Mesendoderm (in vitro differentiated cells): ENCODE data around the gene CD247.

ENCODE experiments used
- DNase-seq: peaks from one replicate; pipeline ENCODE4 v3.0.0; 2013
- H2AK5ac ChIP-seq: 2 replicates; pipeline ENCODE4 v1.6.1; 2013; ENCODE audit warnings: low read length, inconsistent platforms
- H2BK120ac ChIP-seq: 2 replicates; pipeline ENCODE4 v1.6.1; 2013; ENCODE audit warnings: low read depth, mild to moderate bottlenecking, low read length, moderate library complexity, mixed read lengths
- H2BK15ac ChIP-seq: replicated peaks from 2 replicates; pipeline ENCODE4 v1.6.1; 2013; ENCODE audit warnings: low read depth, mild to moderate bottlenecking, moderate library complexity
- H2BK5ac ChIP-seq: 2 replicates; pipeline ENCODE4 v1.6.1; 2013; ENCODE audit warnings: low read length, inconsistent platforms
- H3K18ac ChIP-seq: 2 replicates; pipeline ENCODE4 v1.6.1; 2013; ENCODE audit warnings: mild to moderate bottlenecking, low read length, mixed read lengths
- H3K23ac ChIP-seq: one replicate; pipeline ENCODE4 v1.6.1; 2013; ENCODE audit warnings: low read length
- H3K27ac ChIP-seq: 2 replicates; pipeline ENCODE4 v1.5.1; 2013; ENCODE audit warnings: low read depth, mild to moderate bottlenecking, inconsistent platforms, low read length, moderate library complexity
- H3K27me3 ChIP-seq: 2 replicates; pipeline ENCODE4 v1.6.1; 2013; ENCODE audit warnings: low read length, control low read depth, mild to moderate bottlenecking, inconsistent platforms; ENCODE audit not compliant: insufficient read depth, poor library complexity
- H3K36me3 ChIP-seq: 2 replicates; pipeline ENCODE4 v1.6.1; 2013; ENCODE audit warnings: low read length, inconsistent platforms; ENCODE audit not compliant: control insufficient read depth, insufficient read depth
- H3K4ac ChIP-seq: one replicate; pipeline ENCODE4 v1.6.1; 2013; ENCODE audit warnings: low read depth, mild to moderate bottlenecking, low read length, moderate library complexity
- H3K4me1 ChIP-seq: 2 replicates; pipeline ENCODE4 v1.6.1; 2013; ENCODE audit warnings: low read depth, low read length, inconsistent platforms; ENCODE audit not compliant: control insufficient read depth
- H3K4me2 ChIP-seq: 2 replicates; pipeline ENCODE4 v1.6.1; 2013; ENCODE audit warnings: low read length
- H3K4me3 ChIP-seq: 2 replicates; pipeline ENCODE4 v1.5.1; 2013; ENCODE audit warnings: mild to moderate bottlenecking, low read length
- H3K56ac ChIP-seq: one replicate; pipeline ENCODE4 v1.6.1; 2013; ENCODE audit warnings: low read length
- H3K79me1 ChIP-seq: 2 replicates; pipeline ENCODE4 v1.6.1; 2013; ENCODE audit warnings: low read length, inconsistent platforms
- H3K79me2 ChIP-seq: 2 replicates; pipeline ENCODE4 v1.6.1; 2013; ENCODE audit warnings: mild to moderate bottlenecking, low read length; ENCODE audit not compliant: control insufficient read depth, insufficient read depth
- H3K9ac ChIP-seq: 2 replicates; pipeline ENCODE4 v1.6.1; 2013; ENCODE audit warnings: low read length, inconsistent platforms
- H4K5ac ChIP-seq: one replicate; pipeline ENCODE4 v1.6.1; 2013; ENCODE audit warnings: low read length
- H4K8ac ChIP-seq: one replicate; pipeline ENCODE4 v1.6.1; 2013; ENCODE audit warnings: low read depth, mild to moderate bottlenecking, control low read depth, low read length, moderate library complexity
- WGBS: extraction: QIAGEN DNeasy Blood & Tissue Kit; methylation state at CpG from one replicate; pipeline ENCODE4 v1.1.7; 2013; ENCODE audit warnings: low lambda C conversion rate, missing lambda C conversion rate; ENCODE audit not compliant: insufficient coverage; ENCODE audit errors: extremely low coverage; 5-methylcytosine and 5-hydroxymethylcytosine counted together

The CD247 gene

DNA sequence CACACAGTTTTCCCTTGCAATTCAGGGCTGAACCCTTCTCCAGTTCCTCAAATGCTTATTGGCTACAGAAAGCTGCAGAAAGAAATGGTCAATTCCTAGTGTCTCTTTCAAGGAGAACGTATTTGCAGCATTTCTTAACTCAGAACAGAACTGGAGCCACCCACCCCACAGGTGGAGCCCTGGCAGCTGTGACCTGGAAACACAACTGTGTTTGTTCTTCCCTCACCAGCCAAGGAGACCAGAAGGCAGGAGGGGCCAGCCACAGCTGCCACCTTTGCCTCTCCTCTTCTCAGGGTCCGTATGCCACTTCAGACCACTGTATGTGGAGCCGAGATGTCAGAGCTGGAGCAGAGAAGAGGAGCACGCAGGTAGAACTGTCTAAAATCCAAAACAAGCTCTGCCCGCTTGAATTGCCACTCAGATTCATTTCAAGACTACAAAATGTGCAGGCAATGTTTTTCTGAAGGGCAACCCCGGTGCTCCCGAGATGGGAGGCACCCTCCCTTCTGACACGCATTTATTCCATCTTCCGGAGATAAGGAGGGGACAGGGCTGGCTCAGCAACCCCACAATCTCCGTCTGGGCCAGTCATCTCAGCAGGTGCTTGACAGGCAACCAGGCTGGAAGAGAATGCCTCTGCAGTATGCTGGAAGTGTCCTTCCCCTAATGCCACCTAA, 16.7 kb downstream of the CD247 start:
- H3K56ac ChIP-seq, result no peak overlapping the region
- H3K79me1 ChIP-seq, result no peaks in the 10 kb centered on the region
- H3K18ac ChIP-seq, result no peak overlapping the region
- H3K4me3 ChIP-seq, result no peak overlapping the region
- H3K27ac ChIP-seq, result no peak overlapping the region
- no peak overlapping the region for H2BK15ac ChIP-seq
- H4K8ac ChIP-seq, result no peak overlapping the region
- no peak overlapping the region for H2BK5ac ChIP-seq
- H3K36me3 ChIP-seq, result no peaks in the 10 kb centered on the region
- WGBS, result no CpG with 5 or more reads among the region's 10 CpGs
- no peaks in the 10 kb centered on the region for H3K79me2 ChIP-seq
- H4K5ac ChIP-seq, result no peak overlapping the region
- H3K4me1 ChIP-seq, result peaks cover 8% of the 10 kb centered on the region
- H3K4ac ChIP-seq, result no peak overlapping the region
- no peak for DNase-seq
- H3K4me2 ChIP-seq, result no peak overlapping the region
- H2AK5ac ChIP-seq, result no peak overlapping the region
- H2BK120ac ChIP-seq, result no peak overlapping the region
- H3K9ac ChIP-seq, result no peak overlapping the region
- H3K23ac ChIP-seq, result no peak overlapping the region
- no peaks in the 10 kb centered on the region for H3K27me3 ChIP-seq

DNA sequence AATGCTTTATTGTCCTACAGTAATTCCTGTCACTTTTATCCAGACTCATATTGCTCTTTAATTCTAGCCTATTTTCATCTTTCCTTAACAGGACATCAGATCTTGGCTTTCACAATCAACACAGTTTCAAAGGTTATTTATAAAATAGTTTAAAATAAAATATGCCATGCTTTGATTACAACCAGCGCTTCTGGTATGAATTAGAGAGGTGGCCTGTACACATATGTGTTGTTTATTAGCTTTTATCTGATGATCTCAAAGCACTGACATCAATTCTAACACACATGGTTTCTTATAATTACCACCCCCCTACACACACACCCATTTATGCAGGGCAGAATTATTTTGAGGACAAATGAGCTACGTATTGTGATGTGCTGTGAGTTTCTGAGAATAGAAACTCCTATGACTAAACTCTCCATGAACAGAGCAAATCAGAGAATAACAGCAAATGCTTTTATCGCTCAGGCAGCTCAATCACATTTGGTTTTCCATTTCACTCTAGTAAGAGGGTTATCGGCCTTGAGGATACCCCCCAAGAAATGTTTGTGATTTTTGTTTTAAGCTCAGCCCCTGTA, 18.0 kb downstream of the CD247 start:
- H3K4me2 ChIP-seq, result no peak overlapping the region
- no peak for DNase-seq
- H3K79me1 ChIP-seq, result no peaks in the 10 kb centered on the region
- no peak overlapping the region for H3K18ac ChIP-seq
- no peak overlapping the region for H2AK5ac ChIP-seq
- H4K5ac ChIP-seq, result no peak overlapping the region
- no peak overlapping the region for H3K27ac ChIP-seq
- H3K23ac ChIP-seq, result no peak overlapping the region
- WGBS, result no CpG with 5 or more reads among the region's 4 CpGs
- no peak overlapping the region for H4K8ac ChIP-seq
- no peaks in the 10 kb centered on the region for H3K79me2 ChIP-seq
- H2BK15ac ChIP-seq, result no peak overlapping the region
- no peak overlapping the region for H3K4ac ChIP-seq
- no peaks in the 10 kb centered on the region for H3K27me3 ChIP-seq
- H3K4me3 ChIP-seq, result no peak overlapping the region
- no peaks in the 10 kb centered on the region for H3K36me3 ChIP-seq
- H3K4me1 ChIP-seq, result peaks cover 8% of the 10 kb centered on the region
- no peak overlapping the region for H3K56ac ChIP-seq
- H2BK120ac ChIP-seq, result no peak overlapping the region
- H3K9ac ChIP-seq, result no peak overlapping the region
- no peak overlapping the region for H2BK5ac ChIP-seq

DNA sequence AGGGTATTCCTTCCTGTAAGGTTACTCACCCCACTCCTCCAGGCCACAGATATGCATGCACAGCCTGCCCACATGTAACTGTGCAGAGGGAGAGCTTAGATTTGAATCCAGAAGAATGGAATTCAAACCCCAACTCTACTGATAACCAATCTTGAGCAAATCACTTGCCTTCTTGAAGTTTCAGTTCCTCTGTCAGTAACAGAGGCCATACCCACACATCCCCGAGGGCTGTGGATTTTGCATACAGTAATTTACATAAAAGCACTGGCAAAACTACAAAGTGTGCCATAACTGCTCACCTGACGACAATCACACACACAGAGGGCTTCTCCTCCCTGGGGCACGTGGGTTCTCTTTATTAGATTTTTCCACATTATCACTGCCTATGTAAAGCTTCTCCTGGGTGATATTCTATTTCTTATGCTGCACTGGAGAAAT, 18.6 kb downstream of the CD247 start:
- Histone ChIP-seq H3K9ac (no peak overlapping the region), H4K5ac (no peak overlapping the region), H3K4me3 (no peak overlapping the region), H3K79me1 (no peaks in the 10 kb centered on the region), H3K23ac (no peak overlapping the region), H3K4me1 (peaks cover 8% of the 10 kb centered on the region), H2AK5ac (no peak overlapping the region), H3K79me2 (no peaks in the 10 kb centered on the region), H3K36me3 (no peaks in the 10 kb centered on the region), H3K56ac (no peak overlapping the region), H2BK15ac (no peak overlapping the region), H3K18ac (no peak overlapping the region), H3K4me2 (no peak overlapping the region), H3K4ac (no peak overlapping the region), H3K27me3 (no peaks in the 10 kb centered on the region), H4K8ac (no peak overlapping the region), H2BK120ac (no peak overlapping the region), H3K27ac (no peak overlapping the region), H2BK5ac (no peak overlapping the region)
- no peak for DNase-seq
- WGBS, result no CpG with 5 or more reads among the region's 3 CpGs

DNA sequence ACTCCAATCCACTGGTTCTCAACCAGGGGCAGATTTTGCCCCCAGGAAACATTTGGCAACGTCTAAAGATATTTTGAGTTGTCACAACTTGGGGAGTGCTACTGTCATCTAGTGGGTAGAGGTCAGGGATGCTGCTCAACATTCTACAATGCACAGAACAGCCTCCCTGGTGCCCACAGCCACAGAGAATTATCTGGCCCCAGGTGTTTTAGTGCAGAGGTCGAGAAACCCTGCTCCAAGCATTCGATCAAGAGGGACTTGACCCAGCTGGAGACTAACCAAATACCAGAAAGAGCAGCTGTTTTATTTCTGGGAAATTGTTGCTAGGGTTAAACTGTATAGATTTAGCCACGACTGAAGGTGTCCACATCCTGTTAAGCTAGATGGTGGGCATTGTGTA, 19.2 kb downstream of the CD247 start:
- no peak for DNase-seq
- no peak overlapping the region for H2BK120ac ChIP-seq
- no peak overlapping the region for H3K23ac ChIP-seq
- H3K4ac ChIP-seq, result no peak overlapping the region
- no peaks in the 10 kb centered on the region for H3K79me2 ChIP-seq
- H4K5ac ChIP-seq, result no peak overlapping the region
- no peak overlapping the region for H2BK15ac ChIP-seq
- H3K79me1 ChIP-seq, result no peaks in the 10 kb centered on the region
- H3K9ac ChIP-seq, result no peak overlapping the region
- no peak overlapping the region for H2AK5ac ChIP-seq
- H3K18ac ChIP-seq, result no peak overlapping the region
- H3K27ac ChIP-seq, result no peak overlapping the region
- H3K36me3 ChIP-seq, result no peaks in the 10 kb centered on the region
- H3K56ac ChIP-seq, result no peak overlapping the region
- no CpG with 5 or more reads among the region's 4 CpGs for WGBS
- no peak overlapping the region for H4K8ac ChIP-seq
- H3K4me1 ChIP-seq, result peaks cover 6% of the 10 kb centered on the region
- H2BK5ac ChIP-seq, result no peak overlapping the region
- no peak overlapping the region for H3K4me3 ChIP-seq
- no peak overlapping the region for H3K4me2 ChIP-seq
- no peaks in the 10 kb centered on the region for H3K27me3 ChIP-seq

DNA sequence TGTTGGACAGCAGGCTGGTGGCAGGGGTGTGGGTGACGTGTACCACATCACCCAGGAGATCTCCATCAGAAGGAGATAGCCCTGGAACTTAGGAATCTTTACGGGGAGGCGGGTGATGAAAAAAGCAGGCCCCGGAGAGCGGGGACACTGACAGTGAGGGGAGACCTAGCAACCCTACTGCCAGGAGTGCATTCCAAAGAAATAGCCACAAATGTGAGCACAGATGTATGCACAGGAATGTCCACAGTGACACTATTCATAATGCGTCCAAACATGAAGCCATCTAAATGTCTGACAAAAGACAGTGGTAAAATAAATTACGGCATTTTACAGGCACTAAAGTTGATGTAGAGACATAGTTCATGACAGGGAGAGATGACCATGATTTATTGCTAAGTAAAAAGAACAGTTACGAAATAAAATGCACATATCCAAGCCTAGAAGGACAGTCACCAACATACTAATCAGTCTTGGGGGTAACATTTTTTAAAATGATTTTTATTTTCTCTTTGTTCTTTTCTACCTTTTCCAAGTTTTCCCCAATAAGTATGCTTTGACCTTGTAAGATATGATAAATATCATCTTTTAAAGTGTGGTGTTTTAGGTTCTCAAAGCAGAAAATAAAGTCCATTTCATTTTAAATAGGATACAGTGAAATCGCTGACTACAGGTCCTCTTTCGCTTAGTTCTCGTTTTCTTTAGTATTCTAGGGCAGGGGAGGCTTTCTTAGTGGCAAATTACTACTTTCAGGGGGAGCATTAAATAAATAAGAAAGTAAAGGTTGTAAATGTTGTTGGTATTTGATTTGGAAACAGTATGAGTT, 21.3 kb downstream of the CD247 start:
- Histone ChIP-seq H4K8ac (no peak overlapping the region), H3K79me1 (no peaks in the 10 kb centered on the region), H3K79me2 (no peaks in the 10 kb centered on the region), H3K18ac (no peak overlapping the region), H2BK120ac (no peak overlapping the region), H3K36me3 (no peaks in the 10 kb centered on the region), H2BK15ac (no peak overlapping the region), H3K9ac (no peak overlapping the region), H4K5ac (no peak overlapping the region), H2BK5ac (no peak overlapping the region), H3K4me3 (no peak overlapping the region), H2AK5ac (no peak overlapping the region), H3K27ac (no peak overlapping the region), H3K4ac (no peak overlapping the region), H3K56ac (no peak overlapping the region), H3K27me3 (no peaks in the 10 kb centered on the region), H3K4me2 (no peak overlapping the region), H3K4me1 (peaks cover 1% of the 10 kb centered on the region), H3K23ac (no peak overlapping the region)
- WGBS, result no CpG with 5 or more reads among the region's 11 CpGs
- DNase-seq, result no peak
